NCI-H345 treated with DMSO at 0.1 percent for 48 hours (cell line): ENCODE results near the gene KIAA1671.

Source experiments
- DNase-seq: peaks from one replicate; lab custom pipeline; 2025; ENCODE audit not compliant: unreplicated experiment; lab: John Stamatoyannopoulos, UW

The KIAA1671 gene

GRCh38 chr22:25086902-25087282 lies 134.4 kb downstream of the KIAA1671 start:
- no peak for DNase-seq

DNA sequence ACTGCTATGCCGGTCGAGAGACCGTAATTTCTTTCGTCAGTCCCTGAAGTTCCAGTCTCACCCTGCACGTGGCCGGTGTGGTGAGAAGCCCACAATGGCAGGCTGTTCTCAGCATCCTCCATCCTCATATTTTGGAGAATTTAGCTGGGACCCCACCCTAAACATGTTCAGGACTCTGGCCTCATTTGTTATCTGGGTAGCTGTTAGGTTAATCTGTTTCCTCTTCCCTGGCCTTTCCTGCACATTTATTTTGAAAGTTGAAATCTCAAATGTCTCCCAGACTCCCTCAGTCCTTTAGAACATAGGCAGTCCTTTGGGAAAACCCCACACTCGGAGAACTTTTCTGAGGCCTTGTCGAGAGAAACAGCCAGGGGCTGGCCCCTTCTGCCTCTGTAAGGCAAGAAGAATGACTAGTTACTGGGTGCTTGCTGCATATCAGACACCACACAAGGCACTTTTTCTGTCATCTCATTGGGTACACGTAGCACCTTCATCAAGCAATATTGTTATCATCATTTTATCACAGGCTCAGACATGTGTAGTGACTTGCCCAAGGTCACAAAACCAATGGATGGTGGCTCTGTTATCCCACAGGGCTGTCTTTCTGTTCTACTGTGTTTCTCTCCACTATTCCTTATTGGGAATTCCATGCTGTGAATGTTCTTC lies 137.8 kb downstream of the KIAA1671 start:
- no peak for DNase-seq

DNA sequence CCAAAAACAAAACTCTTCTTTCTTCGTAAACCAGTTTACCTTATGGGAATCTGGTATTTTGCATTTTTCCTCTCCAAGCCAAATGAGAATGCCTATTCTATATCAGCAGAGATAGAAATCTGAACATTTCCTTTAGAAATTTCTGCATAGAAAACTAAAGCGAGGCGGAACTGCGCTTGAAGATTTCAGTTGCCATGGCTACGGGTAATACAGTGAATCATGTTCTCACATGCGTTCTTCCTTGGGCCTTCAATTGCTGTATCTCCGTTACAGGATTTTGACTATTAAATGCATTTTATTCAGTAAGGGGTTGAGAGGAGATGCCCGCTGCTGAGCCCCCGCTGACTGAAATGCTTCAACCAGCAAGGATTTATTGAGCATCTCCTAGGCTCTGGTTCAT lies 138.9 kb downstream of the KIAA1671 start:
- no peak for DNase-seq

GRCh38 chr22:25092119-25092518 lies 139.6 kb downstream of the KIAA1671 start:
- DNase-seq: no peak

- no peak for DNase-seq
These were observed 142.1 kb downstream of the KIAA1671 start for GRCh38 chr22:25094579-25094978.

DNA sequence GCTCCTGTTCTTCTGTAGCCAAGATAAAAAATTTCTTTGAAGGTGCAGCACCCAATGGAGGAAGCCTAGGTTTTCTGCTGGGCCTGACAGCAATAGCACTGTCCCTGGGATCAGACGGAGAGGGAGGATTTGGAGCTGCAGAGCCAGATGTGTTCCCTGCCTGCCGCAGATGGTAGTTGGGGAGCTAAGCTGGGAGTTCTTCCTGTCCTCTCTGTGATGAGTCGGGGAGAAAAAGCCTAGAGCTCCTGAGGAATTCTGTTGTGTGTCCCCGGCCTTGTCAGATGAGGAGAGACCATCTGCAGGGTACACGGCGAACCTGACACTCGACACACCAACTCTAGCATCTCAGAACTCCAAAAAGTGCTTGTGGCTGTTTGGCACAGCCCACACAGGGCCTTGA lies 143.4 kb downstream of the KIAA1671 start:
- DNase-seq: no peak

DNA sequence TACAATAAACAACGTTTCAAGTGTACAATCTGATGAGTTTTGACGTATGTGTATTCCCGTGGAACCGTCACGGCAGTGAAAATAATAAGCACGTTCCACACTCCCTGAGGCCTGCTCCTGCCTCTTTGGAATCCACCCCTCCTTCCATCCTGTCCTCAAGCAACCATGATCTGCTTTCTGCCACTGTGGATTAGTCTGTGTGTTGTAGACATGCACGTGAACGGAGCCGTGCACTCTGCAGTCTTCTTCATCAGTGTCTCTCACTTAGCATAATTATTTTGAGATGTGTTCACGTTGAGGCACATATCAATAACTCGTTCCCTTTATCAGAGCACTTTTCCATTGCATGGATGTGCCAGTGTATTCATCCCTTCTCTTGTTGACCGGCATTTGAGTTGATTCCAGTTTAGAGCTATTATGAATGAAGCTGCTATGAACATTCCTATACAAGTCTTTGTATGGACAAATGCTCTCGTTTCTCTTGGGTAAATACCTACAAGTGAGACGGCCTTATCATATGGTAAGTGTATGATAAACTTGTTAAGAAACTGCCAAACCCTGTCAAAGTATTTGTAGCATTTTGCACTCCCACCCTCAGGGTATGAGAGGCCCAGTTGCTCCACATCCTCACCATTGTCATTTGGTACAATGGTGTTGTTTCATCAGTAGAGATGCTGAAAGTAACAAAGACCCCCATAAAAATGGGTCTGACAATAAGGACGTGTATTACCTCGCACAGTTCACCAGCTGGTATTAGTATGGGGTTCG lies 144.3 kb downstream of the KIAA1671 start:
- DNase-seq: no peak

DNA sequence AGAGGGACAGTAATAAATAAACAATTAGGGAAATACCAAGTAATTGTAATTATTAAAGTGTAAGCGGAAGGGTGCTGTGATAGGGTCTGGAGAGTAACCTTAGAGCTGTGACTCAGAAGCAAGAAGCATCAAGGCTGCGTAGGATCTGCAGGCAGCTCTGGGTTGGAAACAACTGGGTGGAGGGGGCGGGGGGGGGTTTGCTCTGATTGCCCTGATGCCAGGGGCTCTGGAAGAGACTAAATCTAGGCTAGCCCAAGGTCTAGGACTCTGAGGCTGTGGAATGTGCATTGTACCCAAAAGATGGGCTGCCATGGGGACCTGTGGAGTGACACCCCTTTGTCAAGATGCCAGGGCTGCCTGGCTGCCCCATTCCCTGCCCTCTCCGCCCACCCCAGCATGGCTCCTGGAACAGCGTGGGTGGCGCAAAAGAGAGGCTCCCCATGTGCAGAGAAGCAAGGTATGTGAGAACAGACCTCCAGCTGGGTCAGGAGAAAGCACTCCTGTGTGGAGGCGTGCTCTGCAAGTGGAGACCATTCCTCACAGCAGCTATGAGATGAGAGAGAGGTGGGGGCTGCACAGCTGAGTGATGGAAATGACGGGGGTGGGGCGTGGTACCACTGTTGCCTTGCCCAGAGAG lies 146.0 kb downstream of the KIAA1671 start:
- DNase-seq: no peak

DNA sequence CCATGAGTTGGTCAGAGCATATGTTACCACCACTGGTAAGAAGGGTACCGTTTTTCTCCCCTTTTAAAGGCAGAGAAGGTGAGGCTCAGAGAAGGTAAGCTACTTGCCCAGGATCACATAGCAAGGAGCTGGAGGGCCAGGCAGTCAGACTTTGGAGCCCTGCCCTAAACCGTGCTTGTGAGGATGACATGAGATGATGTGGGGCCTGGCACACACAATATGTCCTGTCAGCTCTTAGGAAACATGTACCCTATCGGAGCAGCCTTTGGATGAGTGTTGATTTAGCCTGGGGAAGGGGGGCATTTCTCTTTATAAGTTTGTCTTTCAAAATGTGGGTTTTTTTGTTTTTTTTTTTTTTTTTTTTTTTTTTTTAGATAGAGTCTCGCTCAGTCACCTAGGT lies 146.7 kb downstream of the KIAA1671 start:
- no peak for DNase-seq

GRCh38 chr22:25100402-25100801 lies 147.9 kb downstream of the KIAA1671 start:
- DNase-seq: no peak

DNA sequence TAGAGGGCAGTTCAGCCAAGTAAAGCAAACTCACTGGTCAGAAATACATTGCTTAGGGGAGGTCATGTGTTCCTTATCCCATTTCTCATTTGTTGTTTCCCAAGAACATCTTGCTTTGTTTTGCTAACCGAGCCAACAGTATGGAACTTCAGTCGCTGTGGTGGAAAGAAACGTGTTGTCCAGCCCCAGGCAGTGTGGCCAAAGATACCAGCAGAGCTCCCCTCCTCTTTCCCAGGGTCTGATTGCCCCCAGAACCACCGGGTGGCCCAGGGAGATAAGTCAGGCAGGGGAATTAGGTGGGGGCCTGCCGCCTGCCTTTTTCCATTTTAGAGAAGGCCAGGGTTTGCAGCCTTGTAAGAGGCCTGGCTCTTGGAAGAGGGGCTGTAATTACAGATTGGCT lies 148.4 kb downstream of the KIAA1671 start:
- DNase-seq: no peak

DNA sequence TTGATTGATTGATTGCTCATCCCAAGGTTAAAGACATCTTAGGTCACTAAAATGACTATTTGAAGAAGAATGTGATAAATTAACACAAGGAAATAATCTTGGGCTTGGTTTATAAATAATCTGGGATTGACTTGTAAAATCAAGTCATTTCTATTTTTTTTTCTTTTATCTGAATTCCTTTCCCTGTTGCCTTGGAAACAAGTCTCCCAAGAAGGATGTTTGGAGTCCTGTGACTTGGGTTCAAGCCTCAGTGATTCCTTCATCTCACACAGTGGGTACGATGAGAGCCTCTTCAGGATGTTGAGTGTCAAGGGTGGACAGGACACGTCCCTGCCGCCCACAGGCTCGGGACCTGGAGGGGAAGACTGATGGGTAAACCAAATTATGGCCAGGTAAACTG lies 149.0 kb downstream of the KIAA1671 start:
- no peak for DNase-seq

GRCh38 chr22:25101986-25102385 lies 149.5 kb downstream of the KIAA1671 start:
- no peak for DNase-seq

GRCh38 chr22:25102722-25103121 lies 150.2 kb downstream of the KIAA1671 start:
- DNase-seq: no peak

GRCh38 chr22:25104367-25104766 lies 151.9 kb downstream of the KIAA1671 start:
- no peak for DNase-seq

GRCh38 chr22:25105817-25106650 lies 153.5 kb downstream of the KIAA1671 start:
- no peak for DNase-seq

DNA sequence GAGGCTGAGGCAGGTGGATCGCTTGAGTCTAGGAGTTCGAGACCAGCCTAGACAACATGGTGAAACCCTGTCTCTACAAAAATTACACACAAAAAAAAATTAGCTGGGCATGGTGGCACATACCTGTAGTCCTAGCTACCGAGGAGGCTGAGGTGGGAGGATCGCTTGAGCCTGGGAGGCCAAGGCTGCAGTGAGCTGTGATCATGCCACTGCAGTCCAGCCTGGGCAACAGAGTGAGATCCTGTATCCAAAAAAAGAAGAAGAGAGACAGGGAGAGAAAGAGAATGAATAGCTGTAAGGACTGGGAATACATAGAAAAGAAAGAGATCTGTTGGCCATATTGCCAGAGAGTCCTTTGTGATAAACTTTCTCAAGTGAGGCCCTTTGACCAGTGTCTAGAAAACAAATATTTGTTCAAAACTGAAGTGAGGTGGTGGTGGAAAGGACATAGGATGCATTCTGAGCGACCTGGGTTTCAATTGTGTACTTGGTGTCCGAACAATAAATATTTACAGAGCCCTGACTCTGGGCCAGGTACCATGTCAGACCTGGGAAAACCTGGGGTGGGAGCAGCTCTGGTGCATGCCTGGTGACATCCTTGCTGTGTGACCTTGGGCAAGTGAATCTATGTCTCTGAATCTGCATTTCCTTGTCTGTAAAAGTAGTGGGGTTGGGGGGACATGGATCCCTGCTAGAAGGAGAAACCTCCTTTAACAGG lies 157.5 kb downstream of the KIAA1671 start:
- DNase-seq: no peak

- no peak for DNase-seq
These were observed 158.0 kb downstream of the KIAA1671 start for GRCh38 chr22:25110596-25110845.

DNA sequence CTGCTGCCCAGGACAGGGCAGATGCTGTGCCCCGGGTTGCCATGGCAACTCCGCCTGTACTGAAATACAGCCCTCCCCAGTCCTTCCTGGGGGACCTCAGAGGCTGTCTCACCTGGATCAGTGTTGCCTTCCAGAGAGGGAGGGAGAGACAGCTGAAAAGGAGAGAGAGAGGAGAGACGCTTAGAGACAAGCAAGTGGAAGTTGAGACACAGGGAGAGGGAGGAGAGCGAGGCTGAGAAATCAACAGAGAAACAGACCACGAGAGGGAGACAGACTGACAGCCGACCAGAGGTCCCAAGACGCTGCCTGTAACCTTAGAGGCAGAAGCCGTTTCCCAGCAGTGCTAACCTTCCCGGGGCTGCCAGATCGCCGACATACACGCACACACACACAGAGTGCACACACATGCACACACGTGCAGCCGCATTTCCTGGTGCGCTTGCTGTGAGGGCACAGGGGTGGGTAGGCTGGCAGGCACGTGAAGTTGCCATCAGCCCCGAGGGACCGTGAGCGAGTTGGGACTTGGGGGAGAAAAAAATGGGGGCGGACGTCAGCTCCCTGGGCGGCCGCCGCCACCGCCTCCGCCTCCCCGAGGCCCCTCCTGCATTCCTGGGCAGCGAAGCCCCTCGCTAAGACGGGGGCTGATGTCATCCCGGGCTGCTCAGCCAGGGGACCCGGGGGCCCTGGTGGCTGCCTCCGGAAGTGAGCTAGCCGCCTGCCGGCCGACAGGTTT lies 158.5 kb downstream of the KIAA1671 start:
- DNase-seq: peak; percentile 46
